AG04450 (cell line): ENCODE measurements around the gene THUMPD2. TPM values are rescaled to one million over a fixed set of nuclear protein-coding genes. Genes with fewer than 3 reads are reported as not detected.

Source experiments
- CTCF ChIA-PET: fragments of 300-600, 350-600 bp; formaldehyde crosslinking; extraction: SDS; loops from one replicate; lab custom pipeline; 2022; ENCODE audit warnings: antibody characterized with exemption, inconsistent platforms; lab: Charles Lee
- POLR2A ChIA-PET: fragments of 350-600 bp; formaldehyde crosslinking; extraction: SDS; loops from one replicate; lab custom pipeline; 2021; ENCODE audit warnings: antibody characterized with exemption, inconsistent platforms; lab: Yijun Ruan, JAX
- DNase-seq: peaks from one replicate; pipeline ENCODE4 v3.0.0-alpha.2; 2011; ENCODE audit warnings: low read depth, low spot score
- H3K27ac ChIP-seq: one replicate; pipeline ENCODE4 v1.5.1; 2012; ENCODE audit warnings: low read depth, low read length, control low read depth
- H3K27me3 ChIP-seq: one replicate; pipeline ENCODE4 v1.6.0; 2012; ENCODE audit warnings: low read length; ENCODE audit not compliant: control insufficient read depth, insufficient read depth
- H3K4me3 ChIP-seq: 2 replicates; pipeline ENCODE4 v1.5.1; 2011; ENCODE audit warnings: mild to moderate bottlenecking, low read depth, low read length, control low read depth
- H3K9me3 ChIP-seq: 2 replicates; pipeline ENCODE4 v1.5.1; 2012; ENCODE audit warnings: low read length; ENCODE audit not compliant: control insufficient read depth, insufficient read depth
- polyA minus RNA-seq: library from RNA; depleted of rRNA, polyadenylated mRNA; stranded (reverse); fragments of >200 nt; gene quantifications from 2 replicates; pipeline ENCODE4 v1.2.3, GENCODE V29; 2011; rRNA and poly(A)+ RNA removed
- polyA plus RNA-seq: library from polyadenylated mRNA; depleted of rRNA; stranded (reverse); fragments of >200 nt; gene quantifications from 2 replicates; pipeline ENCODE4 v1.2.3, GENCODE V29; 2011; rRNA removed
- TF ChIP-seq, protein P1 (sequence below): IDR thresholded peaks from 2 replicates; pipeline ENCODE4 v1.5.1; 2011; ENCODE audit warnings: low read depth, low read length, control low read depth, inconsistent platforms

THUMPD2 gene
- 7.4 and 11.7 TPM in 2 replicates for polyA plus RNA-seq
- polyA minus RNA-seq: 4.1 and 8.4 TPM in 2 replicates

GRCh38 chr2:39778775-39779340, at the start of gene THUMPD2:
TSS of gene THUMPD2 (minus strand) at chr2:39779258. CDS start at chr2:39779239, 19 bp downstream.
- Histone ChIP-seq H3K27ac (no peak within 1 kb of the TSS), H3K27me3 (no peaks in the 10 kb centered on the region), H3K9me3 (peaks cover 3% of the 10 kb centered on the region; the same call in 1 of the 2 replicates), H3K4me3 (peak within 1 kb of the TSS; percentile 80)
- ChIA-PET CTCF (interaction anchor here (0.9 kb wide), 1 partner anchor 59 kb away, joined by 4 read pairs; no protein-coding TSS in a partner anchor), POLR2A (no interaction called here)
- TF ChIP-seq, protein P1, sequence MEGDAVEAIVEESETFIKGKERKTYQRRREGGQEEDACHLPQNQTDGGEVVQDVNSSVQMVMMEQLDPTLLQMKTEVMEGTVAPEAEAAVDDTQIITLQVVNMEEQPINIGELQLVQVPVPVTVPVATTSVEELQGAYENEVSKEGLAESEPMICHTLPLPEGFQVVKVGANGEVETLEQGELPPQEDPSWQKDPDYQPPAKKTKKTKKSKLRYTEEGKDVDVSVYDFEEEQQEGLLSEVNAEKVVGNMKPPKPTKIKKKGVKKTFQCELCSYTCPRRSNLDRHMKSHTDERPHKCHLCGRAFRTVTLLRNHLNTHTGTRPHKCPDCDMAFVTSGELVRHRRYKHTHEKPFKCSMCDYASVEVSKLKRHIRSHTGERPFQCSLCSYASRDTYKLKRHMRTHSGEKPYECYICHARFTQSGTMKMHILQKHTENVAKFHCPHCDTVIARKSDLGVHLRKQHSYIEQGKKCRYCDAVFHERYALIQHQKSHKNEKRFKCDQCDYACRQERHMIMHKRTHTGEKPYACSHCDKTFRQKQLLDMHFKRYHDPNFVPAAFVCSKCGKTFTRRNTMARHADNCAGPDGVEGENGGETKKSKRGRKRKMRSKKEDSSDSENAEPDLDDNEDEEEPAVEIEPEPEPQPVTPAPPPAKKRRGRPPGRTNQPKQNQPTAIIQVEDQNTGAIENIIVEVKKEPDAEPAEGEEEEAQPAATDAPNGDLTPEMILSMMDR: no peak
- DNase-seq: no peak

DNA sequence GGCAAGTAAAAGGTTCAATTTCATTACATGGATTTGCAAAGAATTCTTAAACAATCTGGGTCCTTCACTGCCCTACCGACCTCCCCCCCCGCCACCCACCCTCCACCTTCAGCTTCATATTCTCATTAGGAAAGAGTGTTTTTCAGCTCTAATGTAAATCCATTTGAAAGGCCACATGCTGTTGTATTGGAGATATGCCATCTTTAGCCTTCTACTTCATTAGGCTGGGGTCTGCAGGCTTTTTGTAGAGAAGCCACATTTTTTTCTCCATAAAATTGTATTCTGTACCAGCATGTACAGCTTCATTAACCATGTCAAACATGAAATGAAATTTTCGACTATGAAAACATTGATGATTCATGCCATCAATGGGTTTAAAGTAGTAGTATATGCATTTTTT, 42.8 kb upstream of the THUMPD2 start:
- no peaks in the 10 kb centered on the region for H3K9me3 ChIP-seq
- no peak for DNase-seq
- TF ChIP-seq, protein P1: no peak
- no peak overlapping the region for H3K27ac ChIP-seq
- no peaks in the 10 kb centered on the region for H3K27me3 ChIP-seq
- no peak overlapping the region for H3K4me3 ChIP-seq
- POLR2A ChIA-PET: no interaction called here
- CTCF ChIA-PET: no interaction called here

GRCh38 chr2:39816845-39817244, 37.8 kb upstream of the THUMPD2 start:
- ChIA-PET CTCF (no interaction called here), POLR2A (no interaction called here)
- H3K27me3 ChIP-seq: peaks cover 13% of the 10 kb centered on the region
- TF ChIP-seq, protein P1: no peak
- no peak for DNase-seq
- no peaks in the 10 kb centered on the region for H3K9me3 ChIP-seq
- H3K4me3 ChIP-seq: no peak overlapping the region
- no peak overlapping the region for H3K27ac ChIP-seq

- Histone ChIP-seq H3K27ac (no peak overlapping the region), H3K4me3 (no peak overlapping the region), H3K9me3 (no peaks in the 10 kb centered on the region), H3K27me3 (peaks cover 13% of the 10 kb centered on the region)
- CTCF ChIA-PET: interaction anchor here (2.0 kb wide), 1 partner anchor 22 kb away, joined by 8 read pairs; no protein-coding TSS in a partner anchor
- no peak for DNase-seq
- POLR2A ChIA-PET: no interaction called here
- TF ChIP-seq, protein P1: no peak
Measured at GRCh38 chr2:39816428-39816827, 37.4 kb upstream of the THUMPD2 start.

DNA sequence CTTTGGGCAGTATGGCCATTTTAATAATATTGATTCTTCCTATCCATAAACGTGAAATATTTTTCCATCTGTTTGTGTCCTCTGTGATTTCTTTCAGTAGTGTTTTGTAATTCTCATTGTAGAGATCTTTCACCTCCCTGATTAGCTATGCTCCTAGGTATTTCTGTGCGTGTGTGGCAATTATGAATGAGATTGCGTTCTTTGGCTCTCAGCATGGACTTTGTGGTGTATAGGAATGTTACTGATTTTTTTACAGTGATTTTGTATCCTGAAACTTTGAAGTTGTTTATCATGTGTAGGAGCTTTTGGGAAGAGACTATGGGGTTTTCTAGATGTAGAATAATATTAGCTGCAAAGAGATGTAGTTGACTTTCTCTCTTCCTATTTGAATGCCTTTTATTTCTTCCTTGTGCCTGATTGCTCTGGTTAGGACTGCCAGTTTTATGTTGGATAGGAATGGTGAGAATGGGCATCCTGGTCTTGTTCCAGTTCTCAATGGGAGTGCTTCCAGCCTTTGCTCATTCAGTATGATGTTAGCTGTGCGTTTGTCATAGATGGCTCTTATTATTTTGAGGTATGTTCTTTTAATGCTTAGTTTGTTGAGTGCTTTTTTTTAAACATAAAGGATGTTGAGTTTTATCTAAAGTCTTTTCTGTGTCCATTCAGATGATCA, 27.0 kb upstream of the THUMPD2 start:
- TF ChIP-seq, protein P1: no peak
- POLR2A ChIA-PET: no interaction called here
- Histone ChIP-seq H3K27me3 (no peaks in the 10 kb centered on the region), H3K9me3 (no peaks in the 10 kb centered on the region), H3K4me3 (no peak overlapping the region), H3K27ac (no peak overlapping the region)
- no peak for DNase-seq
- CTCF ChIA-PET: no interaction called here
